Activated CD4-positive, alpha-beta memory T cell treated with anti-CD3 and anti-CD28 coated beads, Interleukin-2, amount 10 ng/mL, durations not matched to agents 7 days and 5 days (primary cell): Measurements from ENCODE around the gene MUSTN1. TPM values are rescaled to one million over a fixed set of nuclear protein-coding genes. Genes with fewer than 3 reads are reported as not detected.

Experiments used
- CTCF ChIA-PET: fragments of 350-600 bp; sonication (Branson Sonifier 250); formaldehyde crosslinking; loops from one replicate; lab custom pipeline; 2021; ENCODE audit warnings: antibody characterized with exemption, inconsistent platforms; lab: Charles Lee
- POLR2A ChIA-PET: fragments of 350-600 bp; sonication (Branson Sonifier 250); formaldehyde crosslinking; loops from one replicate; lab custom pipeline; 2021; ENCODE audit warnings: antibody characterized with exemption; lab: Charles Lee
- DNase-seq: peaks from one replicate; pipeline ENCODE4 v3.0.0-alpha.2; 2020
- H3K27ac Mint-ChIP-seq: one replicate; pipeline ENCODE4 v1.8.0; 2021; ENCODE audit warnings: mild to moderate bottlenecking, mixed read lengths
- H3K27me3 Mint-ChIP-seq: one replicate; pipeline ENCODE4 v1.8.0; 2021; ENCODE audit warnings: mixed read lengths
- H3K36me3 Mint-ChIP-seq: one replicate; pipeline ENCODE4 v1.8.0; 2021; ENCODE audit warnings: low read depth, mixed read lengths
- H3K4me1 Mint-ChIP-seq: one replicate; pipeline ENCODE4 v1.8.0; 2021; ENCODE audit warnings: mixed read lengths
- H3K4me3 Mint-ChIP-seq: one replicate; pipeline ENCODE4 v1.8.0; 2021; ENCODE audit warnings: mild to moderate bottlenecking, mixed read lengths
- H3K9me3 Mint-ChIP-seq: one replicate; pipeline ENCODE4 v1.8.0; 2021; ENCODE audit warnings: mixed read lengths
- total RNA-seq, 2 experiments: library from RNA; stranded (reverse); gene quantifications; one replicate each; pipeline ENCODE4 v1.2.3, GENCODE V29; 2021

MUSTN1 gene
- total RNA-seq, 2 experiments from 2014 or later = 3.3 to 4.4 TPM

- Mint-ChIP-seq H3K9me3 (no peaks in the 10 kb centered on the region), H3K27ac (no peak overlapping the region), H3K27me3 (no peaks in the 10 kb centered on the region), H3K36me3 (peaks cover 15% of the 10 kb centered on the region), H3K4me3 (no peak overlapping the region), H3K4me1 (peaks cover 35% of the 10 kb centered on the region)
- ChIA-PET CTCF (no interaction called here), POLR2A (interaction anchor here (0.9 to 2.1 kb wide), 2 partner anchors 9 to 17 kb away, joined by 3 to 10 read pairs; no protein-coding TSS in a partner anchor)
- DNase-seq = no peak
Measured at GRCh38 chr3:52839892-52840545, 5.2 kb upstream of the MUSTN1 start.

GRCh38 chr3:52839268-52839575 lies 4.4 kb upstream of the MUSTN1 start:
- H3K27me3 Mint-ChIP-seq = no peaks in the 10 kb centered on the region

GRCh38 chr3:52838561-52839267 lies 3.9 kb upstream of the MUSTN1 start:
- H3K36me3 Mint-ChIP-seq = peaks cover 10% of the 10 kb centered on the region
- POLR2A ChIA-PET = interaction anchor here (1.3 to 2.1 kb wide), 3 partner anchors 15 to 67 kb away, joined by 3 to 10 read pairs (median 5); partner anchors contain the start of gene NEK4
- H3K27me3 Mint-ChIP-seq = no peaks in the 10 kb centered on the region
- peak overlapping the region; percentile 26 for H3K27ac Mint-ChIP-seq
- H3K4me1 Mint-ChIP-seq = peaks cover 35% of the 10 kb centered on the region
- no peak overlapping the region for H3K4me3 Mint-ChIP-seq
- peak; percentile 59 for DNase-seq
- no peaks in the 10 kb centered on the region for H3K9me3 Mint-ChIP-seq
- CTCF ChIA-PET = interaction anchor here (1.2 to 3.2 kb wide), 4 partner anchors 10 to 55 kb away, joined by 4 to 13 read pairs (median 6); no protein-coding TSS in a partner anchor

More at GRCh38 chr3:52839268-52839575, 4.4 kb upstream of the MUSTN1 start:
- Mint-ChIP-seq H3K36me3 (peaks cover 10% of the 10 kb centered on the region), H3K4me3 (no peak overlapping the region), H3K9me3 (no peaks in the 10 kb centered on the region), H3K4me1 (peaks cover 35% of the 10 kb centered on the region), H3K27ac (no peak overlapping the region)
- ChIA-PET POLR2A (interaction anchor here (0.9 to 2.1 kb wide), 4 partner anchors 10 to 68 kb away, joined by 3 to 10 read pairs (median 4); partner anchors contain the start of gene NEK4), CTCF (interaction anchor here (1.2 to 3.2 kb wide), 4 partner anchors 10 to 54 kb away, joined by 4 to 13 read pairs (median 6); no protein-coding TSS in a partner anchor)
- DNase-seq = no peak

- peaks cover 13% of the 10 kb centered on the region for H3K36me3 Mint-ChIP-seq
- H3K9me3 Mint-ChIP-seq = no peaks in the 10 kb centered on the region
- POLR2A ChIA-PET = interaction anchor here (1.4 kb wide), 1 partner anchor 66 kb away, joined by 5 read pairs; the partner anchor contains the start of gene NEK4
- DNase-seq = no peak
- CTCF ChIA-PET = interaction anchor here (3.2 kb wide), 1 partner anchor 16 kb away, joined by 13 read pairs; no protein-coding TSS in a partner anchor
- no peak overlapping the region for H3K4me3 Mint-ChIP-seq
- no peak overlapping the region for H3K27ac Mint-ChIP-seq
- H3K27me3 Mint-ChIP-seq = no peaks in the 10 kb centered on the region
- peaks cover 35% of the 10 kb centered on the region for H3K4me1 Mint-ChIP-seq
Measured at GRCh38 chr3:52836986-52837385, 2.2 kb upstream of the MUSTN1 start.

- H3K27ac Mint-ChIP-seq = no peak overlapping the region
- CTCF ChIA-PET = interaction anchor here (3.2 kb wide), 1 partner anchor 15 kb away, joined by 13 read pairs; no protein-coding TSS in a partner anchor
- H3K27me3 Mint-ChIP-seq = no peaks in the 10 kb centered on the region
- POLR2A ChIA-PET = interaction anchor here (1.4 kb wide), 1 partner anchor 65 kb away, joined by 5 read pairs; the partner anchor contains the start of gene NEK4
- no peaks in the 10 kb centered on the region for H3K9me3 Mint-ChIP-seq
- DNase-seq = no peak
- H3K36me3 Mint-ChIP-seq = peaks cover 13% of the 10 kb centered on the region
- H3K4me3 Mint-ChIP-seq = no peak overlapping the region
- H3K4me1 Mint-ChIP-seq = peaks cover 36% of the 10 kb centered on the region
Measured at GRCh38 chr3:52836471-52836845, 1.6 kb upstream of the MUSTN1 start.

GRCh38 chr3:52835766-52836470 lies 1.1 kb upstream of the MUSTN1 start:
- peaks cover 41% of the 10 kb centered on the region for H3K4me1 Mint-ChIP-seq
- ChIA-PET CTCF (interaction anchor here (1.3 to 3.2 kb wide), 2 partner anchors 8 to 15 kb away, joined by 4 to 13 read pairs; no protein-coding TSS in a partner anchor), POLR2A (no interaction called here)
- no peak for DNase-seq
- peaks cover 11% of the 10 kb centered on the region for H3K36me3 Mint-ChIP-seq
- H3K4me3 Mint-ChIP-seq = no peak overlapping the region
- no peaks in the 10 kb centered on the region for H3K27me3 Mint-ChIP-seq
- no peak overlapping the region for H3K27ac Mint-ChIP-seq
- no peaks in the 10 kb centered on the region for H3K9me3 Mint-ChIP-seq

GRCh38 chr3:52833202-52833601 lies 1.6 kb downstream of the MUSTN1 start:
- Mint-ChIP-seq H3K4me3 (no peak overlapping the region), H3K27me3 (no peaks in the 10 kb centered on the region), H3K4me1 (peaks cover 28% of the 10 kb centered on the region), H3K27ac (no peak overlapping the region), H3K9me3 (no peaks in the 10 kb centered on the region), H3K36me3 (peaks cover 4% of the 10 kb centered on the region)
- DNase-seq = no peak
- ChIA-PET CTCF (no interaction called here), POLR2A (no interaction called here)

- CTCF ChIA-PET = no interaction called here
- Mint-ChIP-seq H3K36me3 (peaks cover 3% of the 10 kb centered on the region), H3K27ac (no peak overlapping the region), H3K27me3 (no peaks in the 10 kb centered on the region), H3K9me3 (no peaks in the 10 kb centered on the region), H3K4me3 (no peak overlapping the region), H3K4me1 (peaks cover 16% of the 10 kb centered on the region)
- DNase-seq = no peak
- POLR2A ChIA-PET = no interaction called here
Measured at GRCh38 chr3:52831500-52832301, 3.1 kb downstream of the MUSTN1 start.

- DNase-seq = no peak
- H3K9me3 Mint-ChIP-seq = no peaks in the 10 kb centered on the region
- no peak within 1 kb of the TSS for H3K27ac Mint-ChIP-seq
- ChIA-PET CTCF (no interaction called here), POLR2A (no interaction called here)
- no peaks in the 10 kb centered on the region for H3K27me3 Mint-ChIP-seq
- H3K4me3 Mint-ChIP-seq = no peak within 1 kb of the TSS
- H3K36me3 Mint-ChIP-seq = peaks cover 3% of the 10 kb centered on the region
- peaks cover 12% of the 10 kb centered on the region for H3K4me1 Mint-ChIP-seq
Measured at GRCh38 chr3:52830535-52831258, 4.1 kb downstream of the MUSTN1 start, which contains the start of gene ITIH4. Gene ITIH4, minus strand, starts transcription at chr3:52830672. Its CDS starts 30 bp downstream, at chr3:52830642.

- H3K9me3 Mint-ChIP-seq = no peaks in the 10 kb centered on the region
- peaks cover 12% of the 10 kb centered on the region for H3K4me1 Mint-ChIP-seq
- no peak for DNase-seq
- peaks cover 3% of the 10 kb centered on the region for H3K36me3 Mint-ChIP-seq
- POLR2A ChIA-PET = no interaction called here
- CTCF ChIA-PET = no interaction called here
- no peaks in the 10 kb centered on the region for H3K27me3 Mint-ChIP-seq
- H3K4me3 Mint-ChIP-seq = no peak overlapping the region
- no peak overlapping the region for H3K27ac Mint-ChIP-seq
Measured at GRCh38 chr3:52829906-52830463, 4.8 kb downstream of the MUSTN1 start.

GRCh38 chr3:52829482-52829881 lies 5.3 kb downstream of the MUSTN1 start:
- H3K9me3 Mint-ChIP-seq = no peaks in the 10 kb centered on the region
- peaks cover 12% of the 10 kb centered on the region for H3K4me1 Mint-ChIP-seq
- no peak overlapping the region for H3K4me3 Mint-ChIP-seq
- H3K27me3 Mint-ChIP-seq = no peaks in the 10 kb centered on the region
- CTCF ChIA-PET = no interaction called here
- POLR2A ChIA-PET = no interaction called here
- H3K27ac Mint-ChIP-seq = no peak overlapping the region
- H3K36me3 Mint-ChIP-seq = peaks cover 3% of the 10 kb centered on the region
- no peak for DNase-seq
